ENCODE measurements around the gene CDC42EP4.

GRCh38 chr17:73272906-73273218 lies 38.9 kb downstream of the CDC42EP4 start:
- TF ChIP-seq EZH2 (optimal IDR thresholded peaks at IDR 0.05; ENCODE audit: low read depth, low read length), result no peak
- TF ChIP-seq, protein P1, sequence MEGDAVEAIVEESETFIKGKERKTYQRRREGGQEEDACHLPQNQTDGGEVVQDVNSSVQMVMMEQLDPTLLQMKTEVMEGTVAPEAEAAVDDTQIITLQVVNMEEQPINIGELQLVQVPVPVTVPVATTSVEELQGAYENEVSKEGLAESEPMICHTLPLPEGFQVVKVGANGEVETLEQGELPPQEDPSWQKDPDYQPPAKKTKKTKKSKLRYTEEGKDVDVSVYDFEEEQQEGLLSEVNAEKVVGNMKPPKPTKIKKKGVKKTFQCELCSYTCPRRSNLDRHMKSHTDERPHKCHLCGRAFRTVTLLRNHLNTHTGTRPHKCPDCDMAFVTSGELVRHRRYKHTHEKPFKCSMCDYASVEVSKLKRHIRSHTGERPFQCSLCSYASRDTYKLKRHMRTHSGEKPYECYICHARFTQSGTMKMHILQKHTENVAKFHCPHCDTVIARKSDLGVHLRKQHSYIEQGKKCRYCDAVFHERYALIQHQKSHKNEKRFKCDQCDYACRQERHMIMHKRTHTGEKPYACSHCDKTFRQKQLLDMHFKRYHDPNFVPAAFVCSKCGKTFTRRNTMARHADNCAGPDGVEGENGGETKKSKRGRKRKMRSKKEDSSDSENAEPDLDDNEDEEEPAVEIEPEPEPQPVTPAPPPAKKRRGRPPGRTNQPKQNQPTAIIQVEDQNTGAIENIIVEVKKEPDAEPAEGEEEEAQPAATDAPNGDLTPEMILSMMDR (IDR thresholded peaks at IDR 0.05; ENCODE audit: low read length), result no peak

Measured in MM.1S (cell line).